Measurements from ENCODE around the gene NUB1.

GRCh38 chr7:151405056-151405455, 63.4 kb downstream of the NUB1 start:
- no peak for TF ChIP-seq CTCF (IDR thresholded peaks at IDR 0.05)
- no peak for TF ChIP-seq POLR2AphosphoS5 (IDR thresholded peaks at IDR 0.05)
- no peak for TF ChIP-seq POLR2A (IDR thresholded peaks at IDR 0.05)
- TF ChIP-seq EP300 (IDR thresholded peaks at IDR 0.05) = no peak
